OCI-LY7 (cell line): ENCODE data around the gene RCL1. TPM values are rescaled to one million over a fixed set of nuclear protein-coding genes. Genes with fewer than 3 reads are reported as not detected.

Experiments used
- BruUV-seq: library from RNA; stranded (reverse); fragments of 400-500 nt; replicated peaks from 2 replicates; lab custom pipeline; 2021; lab: Mats Ljungman, UMichigan
- CTCF ChIA-PET: fragments of 300-600 bp; sonication (Branson Sonifier 250); formaldehyde crosslinking; loops from one replicate; lab custom pipeline; 2022; ENCODE audit warnings: antibody characterized with exemption; ENCODE audit not compliant: unreplicated experiment; lab: Charles Lee
- POLR2A ChIA-PET: fragments of 300-600 bp; sonication (Branson Sonifier 250); formaldehyde crosslinking; loops from one replicate; lab custom pipeline; 2022; ENCODE audit warnings: antibody characterized with exemption; lab: Charles Lee
- DNase-seq: peaks from one replicate; pipeline ENCODE4 v3.0.0-alpha.2; 2015; ENCODE audit warnings: low spot score
- H2AFZ ChIP-seq: fragments of 200-600 bp; sonication (generic), shearing (Covaris generic); 2 replicates; pipeline ENCODE4 v1.6.1; 2014; ENCODE audit warnings: mild to moderate bottlenecking, antibody characterized with exemption, low read length, moderate library complexity
- H3K27ac ChIP-seq: fragments of 200-600 bp; sonication (generic); 2 replicates; pipeline ENCODE4 v1.5.1; 2014; ENCODE audit warnings: mixed run types, low read depth, mild to moderate bottlenecking, moderate library complexity, low read length, inconsistent platforms; ENCODE audit not compliant: poor library complexity, severe bottlenecking
- H3K36me3 ChIP-seq: fragments of 200-600 bp; sonication (generic); 2 replicates; pipeline ENCODE4 v1.6.1; 2014; ENCODE audit warnings: mild to moderate bottlenecking, antibody characterized with exemption, low read length, moderate library complexity, mixed read lengths; ENCODE audit not compliant: insufficient read depth
- H3K4me1 ChIP-seq: fragments of 200-600 bp; sonication (generic); 2 replicates; pipeline ENCODE4 v1.5.1; 2014; ENCODE audit warnings: mild to moderate bottlenecking, low read length; ENCODE audit not compliant: insufficient read depth, poor library complexity, severe bottlenecking
- H3K4me2 ChIP-seq: fragments of 200-600 bp; sonication (generic); 2 replicates; pipeline ENCODE4 v1.6.1; 2014; ENCODE audit warnings: mild to moderate bottlenecking, low read length
- H3K4me3 ChIP-seq: fragments of 200-600 bp; sonication (generic); 2 replicates; pipeline ENCODE4 v1.5.1; 2014; ENCODE audit warnings: mild to moderate bottlenecking, low read depth, low read length; ENCODE audit not compliant: poor library complexity, severe bottlenecking
- H3K79me2 ChIP-seq: fragments of 200-600 bp; sonication (generic); 2 replicates; pipeline ENCODE4 v1.6.1; 2016; ENCODE audit warnings: low read depth, mild to moderate bottlenecking, low read length, moderate library complexity, mixed read lengths; ENCODE audit not compliant: insufficient read depth
- H3K9me2 ChIP-seq: fragments of 200-600 bp; sonication (generic); 2 replicates; pipeline ENCODE4 v1.6.1; 2016; ENCODE audit warnings: mild to moderate bottlenecking, low read length, mixed read lengths; ENCODE audit not compliant: insufficient read depth
- H3K9me3 ChIP-seq: fragments of 200-600 bp; sonication (generic); 2 replicates; pipeline ENCODE4 v1.6.1; 2014; ENCODE audit warnings: mild to moderate bottlenecking, mixed run types, low read length, mixed read lengths
- H4K20me1 ChIP-seq: fragments of 200-600 bp; sonication (generic); 2 replicates; pipeline ENCODE4 v1.6.1; 2014; ENCODE audit warnings: mild to moderate bottlenecking, antibody characterized with exemption, low read length, moderate library complexity, mixed read lengths; ENCODE audit not compliant: insufficient read depth
- EZH2phosphoT487 ChIP-seq: fragments of 200-600 bp; sonication (generic); IDR thresholded peaks from 2 replicates; pipeline ENCODE4 v1.6.1; 2018; ENCODE audit warnings: low read depth, borderline replicate concordance, mild to moderate bottlenecking, mixed run types, antibody characterized with exemption, low read length, moderate library complexity, mixed read lengths
- intact Hi-C: fragments of 100-400 bp; cut with micrococcal nuclease; formaldehyde crosslinking; loops from one replicate; pipeline ENCODE4 v1.10.0; 2022; ENCODE audit not compliant: unreplicated experiment
- total RNA-seq, 2 experiments: library from RNA; depleted of rRNA in 1 of 2; stranded (reverse); fragments of >200 nt in 1 of 2; shearing (Covaris generic) in 1 of 2; gene quantifications; 2 replicates each; pipeline ENCODE4 v1.2.3, GENCODE V29; 2014 to 2022
- TF ChIP-seq, protein P1 (sequence below): fragments of 200-600 bp; sonication (generic); conservative IDR thresholded peaks from 2 replicates; pipeline ENCODE4 v1.5.1; 2014; ENCODE audit warnings: mild to moderate bottlenecking, antibody characterized with exemption, low read length, moderate library complexity, mixed read lengths

Gene RCL1
- total RNA-seq, 2 experiments from 2014 or later, result 27.5 to 31.3 TPM

DNA sequence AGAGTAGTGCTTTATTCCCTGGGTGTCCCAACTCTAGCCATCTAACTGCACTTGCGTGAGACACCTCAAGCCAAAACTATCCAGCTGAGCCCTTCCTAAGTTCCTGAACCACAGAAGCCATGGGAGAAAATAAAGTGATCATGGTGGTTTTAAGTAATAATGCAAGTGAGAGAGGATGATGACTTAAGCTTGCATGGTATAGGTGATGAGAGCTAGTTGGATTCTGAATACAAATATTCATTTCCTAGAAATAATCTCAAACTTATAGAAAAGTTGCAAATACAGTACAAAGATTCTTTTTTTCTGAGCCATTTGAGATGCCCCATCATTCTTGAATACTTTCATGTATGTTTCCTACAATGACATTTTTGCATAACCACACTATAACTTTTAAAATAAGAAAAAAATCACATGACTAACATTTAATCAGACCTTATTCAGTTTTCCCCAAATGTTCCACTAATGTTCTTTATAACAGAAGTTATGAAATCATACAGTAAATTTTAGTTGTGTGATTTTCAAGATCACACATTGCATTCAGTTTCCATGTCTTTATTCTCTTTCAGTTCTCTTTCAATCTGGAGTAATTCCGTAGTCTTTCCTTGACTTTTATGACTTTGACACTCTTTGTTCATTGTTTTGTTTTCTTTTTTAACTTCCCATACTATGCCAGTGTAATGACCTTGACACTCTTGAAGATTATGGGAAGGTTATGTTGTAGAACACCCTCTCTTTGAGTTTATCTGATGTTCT lies 46.3 kb upstream of the RCL1 start:
- CTCF ChIA-PET, result no interaction called here
- intact Hi-C loops, result no loop called here

DNA sequence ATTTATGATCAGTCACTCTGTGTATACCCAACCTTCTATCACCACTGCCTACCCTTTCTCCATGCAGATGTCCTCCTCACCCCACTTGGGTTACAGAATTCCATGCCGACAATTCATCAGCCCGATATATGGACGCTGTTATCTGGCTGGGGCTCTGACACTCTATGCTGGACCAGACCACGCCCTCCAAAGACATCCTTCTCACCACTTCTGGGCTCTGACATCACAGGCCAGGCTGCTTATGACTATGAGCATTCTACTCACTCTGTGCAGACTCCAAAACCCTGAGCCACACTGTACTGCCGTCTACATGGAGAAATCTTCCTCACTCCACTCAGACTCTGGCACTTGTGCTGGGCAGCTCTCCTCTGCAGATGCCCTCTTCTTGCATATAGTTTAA lies 44.1 kb upstream of the RCL1 start:
- no peak overlapping the region for H3K27ac ChIP-seq
- CTCF ChIA-PET, result no interaction called here
- no peak overlapping the region for H3K4me2 ChIP-seq
- POLR2A ChIA-PET, result no interaction called here
- intact Hi-C loops, result no loop called here
- H3K36me3 ChIP-seq, result no peaks in the 10 kb centered on the region
- no peaks in the 10 kb centered on the region for H4K20me1 ChIP-seq
- no peak overlapping the region for H2AFZ ChIP-seq
- H3K9me3 ChIP-seq, result no peaks in the 10 kb centered on the region
- TF ChIP-seq, protein P1, sequence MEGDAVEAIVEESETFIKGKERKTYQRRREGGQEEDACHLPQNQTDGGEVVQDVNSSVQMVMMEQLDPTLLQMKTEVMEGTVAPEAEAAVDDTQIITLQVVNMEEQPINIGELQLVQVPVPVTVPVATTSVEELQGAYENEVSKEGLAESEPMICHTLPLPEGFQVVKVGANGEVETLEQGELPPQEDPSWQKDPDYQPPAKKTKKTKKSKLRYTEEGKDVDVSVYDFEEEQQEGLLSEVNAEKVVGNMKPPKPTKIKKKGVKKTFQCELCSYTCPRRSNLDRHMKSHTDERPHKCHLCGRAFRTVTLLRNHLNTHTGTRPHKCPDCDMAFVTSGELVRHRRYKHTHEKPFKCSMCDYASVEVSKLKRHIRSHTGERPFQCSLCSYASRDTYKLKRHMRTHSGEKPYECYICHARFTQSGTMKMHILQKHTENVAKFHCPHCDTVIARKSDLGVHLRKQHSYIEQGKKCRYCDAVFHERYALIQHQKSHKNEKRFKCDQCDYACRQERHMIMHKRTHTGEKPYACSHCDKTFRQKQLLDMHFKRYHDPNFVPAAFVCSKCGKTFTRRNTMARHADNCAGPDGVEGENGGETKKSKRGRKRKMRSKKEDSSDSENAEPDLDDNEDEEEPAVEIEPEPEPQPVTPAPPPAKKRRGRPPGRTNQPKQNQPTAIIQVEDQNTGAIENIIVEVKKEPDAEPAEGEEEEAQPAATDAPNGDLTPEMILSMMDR, result no peak
- TF ChIP-seq EZH2phosphoT487, result no peak
- no peak for DNase-seq
- no peaks in the 10 kb centered on the region for H3K4me1 ChIP-seq
- H3K79me2 ChIP-seq, result no peaks in the 10 kb centered on the region
- H3K9me2 ChIP-seq, result no peaks in the 10 kb centered on the region
- H3K4me3 ChIP-seq, result no peak overlapping the region
- BruUV-seq, result no TSS peak

More for the DNA sequence above, 46.3 kb upstream of the RCL1 start:
- H3K4me3 ChIP-seq, result no peak overlapping the region
- H3K36me3 ChIP-seq, result no peaks in the 10 kb centered on the region
- POLR2A ChIA-PET, result interaction anchor here (0.9 kb wide), 1 partner anchor 40 kb away, joined by 3 read pairs; no protein-coding TSS in a partner anchor
- no peaks in the 10 kb centered on the region for H3K9me3 ChIP-seq
- TF ChIP-seq, protein P1, result no peak
- TF ChIP-seq EZH2phosphoT487, result no peak
- H3K4me1 ChIP-seq, result peaks cover 8% of the 10 kb centered on the region
- no peaks in the 10 kb centered on the region for H4K20me1 ChIP-seq
- H3K4me2 ChIP-seq, result no peak overlapping the region
- DNase-seq, result no peak
- no peaks in the 10 kb centered on the region for H3K79me2 ChIP-seq
- no peak overlapping the region for H2AFZ ChIP-seq
- BruUV-seq, result no TSS peak
- H3K27ac ChIP-seq, result no peak overlapping the region
- no peaks in the 10 kb centered on the region for H3K9me2 ChIP-seq
